GM18502 (cell line): Measurements from ENCODE around the gene CCL1.

Source experiments
- ATAC-seq: cut with Tn5 transposase; IDR thresholded peaks from one replicate; pipeline ENCODE4 v1.9.1; 2021; ENCODE audit warnings: mild to moderate bottlenecking; ENCODE audit not compliant: unreplicated experiment, poor library complexity

Gene CCL1, protein sequence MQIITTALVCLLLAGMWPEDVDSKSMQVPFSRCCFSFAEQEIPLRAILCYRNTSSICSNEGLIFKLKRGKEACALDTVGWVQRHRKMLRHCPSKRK

DNA sequence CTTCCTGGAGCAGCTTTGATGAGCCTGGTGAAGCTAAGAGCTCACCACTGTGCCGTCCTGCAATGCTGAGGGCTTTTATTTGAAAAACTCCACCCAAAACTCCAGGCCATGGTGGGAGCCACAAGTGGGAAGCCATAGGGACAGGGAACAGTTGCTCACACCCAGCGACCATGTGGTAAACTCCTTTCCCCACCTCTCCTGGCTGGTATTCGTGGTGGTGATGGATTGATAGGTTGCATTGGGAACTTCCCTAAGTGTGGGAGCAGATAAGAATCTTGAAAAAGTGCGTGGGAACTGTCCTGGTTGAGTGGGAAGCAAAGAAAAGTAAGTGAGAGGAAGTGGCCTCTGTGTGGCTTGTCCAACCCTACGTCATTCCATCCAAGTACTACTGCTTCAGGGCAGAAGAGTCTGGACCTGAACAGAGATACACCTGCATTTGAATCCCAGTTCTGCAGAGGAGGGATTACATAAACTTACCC is at the start of gene CCL1:
TSS of gene CCL1 (minus strand) at position 51 of the 479 bp plus-strand sequence. CDS start 72 bp downstream, outside the sequence.
- ATAC-seq: no peak

DNA sequence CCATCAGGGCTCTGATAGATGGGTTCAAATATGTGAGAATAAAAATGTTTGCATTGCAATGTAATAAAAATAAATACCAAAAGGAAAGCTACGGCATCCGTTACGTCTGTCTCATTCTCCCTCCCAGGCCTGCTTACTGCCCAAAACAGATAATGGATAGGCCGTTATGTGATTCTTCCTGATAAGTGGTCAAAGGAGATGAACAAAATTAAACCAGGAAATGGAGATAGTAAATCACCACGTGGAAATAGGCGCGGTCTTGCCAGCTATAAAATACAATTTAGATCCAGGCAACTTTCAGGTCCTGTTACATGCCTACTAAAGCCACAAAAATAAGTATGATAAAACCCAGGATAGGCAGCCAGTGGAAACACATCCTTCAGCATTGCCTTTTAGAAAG is 49.5 kb upstream of the CCL1 start:
- ATAC-seq: no peak

DNA sequence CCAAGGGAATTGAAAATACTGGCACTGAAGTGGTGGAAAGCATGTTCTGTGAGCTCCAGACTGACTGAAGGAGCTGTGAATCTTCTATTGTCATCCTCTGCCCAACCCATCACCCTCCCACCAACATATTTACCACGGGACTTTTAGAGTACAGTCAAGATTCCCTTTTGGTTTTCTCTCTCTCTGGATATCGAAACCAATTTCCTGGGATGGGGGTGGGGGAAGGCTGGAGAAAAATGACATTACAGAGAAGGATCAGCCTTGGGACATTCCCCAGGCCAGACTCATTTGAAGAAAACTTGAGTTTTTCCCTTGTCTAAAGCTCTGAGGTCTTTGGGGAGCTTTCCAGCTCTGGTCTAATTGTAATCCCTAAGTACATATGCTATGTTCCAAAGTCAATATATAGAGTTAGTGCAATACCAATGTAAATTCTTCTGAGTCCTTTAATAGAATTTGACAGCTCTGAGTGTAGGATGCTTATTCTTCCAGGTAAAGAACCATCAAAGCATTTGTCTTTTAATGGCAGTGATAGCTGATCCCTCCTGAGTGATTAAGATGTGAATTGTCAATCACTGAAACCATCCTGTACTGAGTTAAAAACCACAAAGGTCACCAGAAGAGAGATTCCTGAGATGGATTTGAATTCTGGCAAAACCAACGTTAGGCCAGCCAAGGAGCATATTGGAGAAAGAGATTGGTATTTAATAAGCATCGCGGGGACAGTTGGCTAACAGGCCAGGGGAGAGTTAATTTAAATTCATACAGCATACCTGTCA is 48.8 kb upstream of the CCL1 start:
- no peak for ATAC-seq

DNA sequence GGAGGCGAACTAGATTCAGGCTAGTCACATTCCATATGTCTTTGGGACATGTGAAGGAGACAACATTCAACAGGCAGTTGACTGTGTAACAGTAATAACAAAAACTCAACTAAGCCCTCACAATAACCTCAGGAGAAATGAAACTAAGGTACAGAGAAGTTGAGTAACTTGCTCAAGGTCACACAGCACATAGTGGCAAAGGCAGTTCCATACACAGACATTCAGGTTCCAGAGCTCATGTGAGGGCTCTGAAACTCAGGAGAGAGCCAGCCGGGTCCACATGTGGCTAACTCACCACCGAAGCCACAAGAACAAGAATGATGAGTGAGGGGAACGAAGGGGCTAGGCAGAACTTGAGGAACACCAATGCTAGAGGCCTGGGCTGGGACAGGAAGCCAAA is 46.3 kb upstream of the CCL1 start:
- no peak for ATAC-seq

DNA sequence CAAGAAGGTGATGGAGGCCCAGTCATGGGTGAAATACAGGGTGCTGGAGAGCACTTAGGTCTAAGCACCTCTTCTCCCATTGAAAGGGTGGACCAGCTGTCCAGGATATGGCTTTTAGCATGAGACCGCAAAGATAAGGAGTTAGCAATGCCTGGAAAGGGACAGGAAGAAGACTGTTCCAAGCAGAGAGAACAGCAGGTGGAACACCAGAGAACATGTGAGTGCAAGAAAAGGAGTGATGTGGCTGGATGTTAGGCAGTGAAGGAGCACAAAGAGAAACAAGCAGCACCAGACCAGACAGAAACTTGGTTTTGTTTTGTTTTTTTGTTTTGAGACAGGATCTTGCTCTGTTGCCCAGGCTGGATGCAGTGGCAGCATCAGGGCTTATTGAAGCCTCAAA is 45.4 kb upstream of the CCL1 start:
- no peak for ATAC-seq

DNA sequence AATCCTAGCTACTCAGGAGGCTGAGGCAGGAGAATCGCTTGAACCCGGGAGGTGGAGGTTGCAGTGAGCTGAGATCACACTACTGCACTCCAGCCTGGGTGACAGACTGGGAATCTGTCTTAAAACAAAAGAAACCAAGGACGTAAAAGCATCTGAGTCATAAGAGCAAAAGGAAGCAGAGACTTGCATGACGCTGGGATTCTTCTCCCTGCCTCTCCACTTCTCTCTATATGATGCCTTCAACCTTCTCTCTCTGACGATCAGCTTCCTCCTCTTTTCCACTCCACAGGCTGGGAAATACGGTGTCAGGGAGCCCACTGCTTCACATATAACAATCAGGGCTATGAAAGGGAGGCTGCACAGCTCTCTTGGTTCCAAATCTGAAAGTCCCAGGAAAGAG is 43.2 kb upstream of the CCL1 start:
- ATAC-seq: no peak

DNA sequence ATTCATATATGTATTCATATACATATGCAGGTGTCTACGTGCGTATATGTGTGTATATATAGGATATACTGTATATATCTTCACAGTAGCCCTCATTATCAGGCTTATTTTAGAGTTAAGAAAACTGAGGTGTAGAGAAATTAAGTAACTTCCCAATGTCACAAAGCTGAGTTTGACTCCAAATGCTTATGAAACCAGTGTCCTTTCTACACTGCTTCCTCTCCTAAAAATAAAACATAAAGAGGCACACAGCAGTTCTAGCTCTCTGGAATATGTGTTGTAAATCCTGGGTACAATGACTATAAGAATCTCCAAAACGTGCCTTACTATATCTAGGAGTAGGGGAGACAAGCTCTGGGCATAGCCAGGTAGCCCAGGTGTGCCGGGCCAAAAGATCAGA is 40.0 kb upstream of the CCL1 start:
- ATAC-seq: no peak

DNA sequence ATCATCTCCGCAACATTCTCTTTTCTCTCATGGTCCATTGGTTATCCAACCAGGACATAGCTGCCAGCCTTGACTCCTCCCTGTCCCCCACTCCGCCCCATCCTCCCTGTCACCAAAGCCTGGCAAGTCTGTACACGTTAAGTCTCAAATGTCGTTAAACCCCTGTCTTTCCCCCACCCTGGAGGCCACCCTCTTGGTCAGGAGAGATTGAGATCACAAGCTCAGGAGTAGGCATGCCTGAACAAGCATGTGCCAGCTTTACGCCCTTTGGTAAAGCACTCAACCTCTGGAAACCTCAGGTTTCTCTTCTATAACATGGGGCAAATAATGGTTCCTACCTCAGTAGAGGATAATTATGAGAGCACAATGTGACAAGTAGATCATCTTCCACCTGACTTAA is 38.1 kb upstream of the CCL1 start:
- ATAC-seq: no peak

DNA sequence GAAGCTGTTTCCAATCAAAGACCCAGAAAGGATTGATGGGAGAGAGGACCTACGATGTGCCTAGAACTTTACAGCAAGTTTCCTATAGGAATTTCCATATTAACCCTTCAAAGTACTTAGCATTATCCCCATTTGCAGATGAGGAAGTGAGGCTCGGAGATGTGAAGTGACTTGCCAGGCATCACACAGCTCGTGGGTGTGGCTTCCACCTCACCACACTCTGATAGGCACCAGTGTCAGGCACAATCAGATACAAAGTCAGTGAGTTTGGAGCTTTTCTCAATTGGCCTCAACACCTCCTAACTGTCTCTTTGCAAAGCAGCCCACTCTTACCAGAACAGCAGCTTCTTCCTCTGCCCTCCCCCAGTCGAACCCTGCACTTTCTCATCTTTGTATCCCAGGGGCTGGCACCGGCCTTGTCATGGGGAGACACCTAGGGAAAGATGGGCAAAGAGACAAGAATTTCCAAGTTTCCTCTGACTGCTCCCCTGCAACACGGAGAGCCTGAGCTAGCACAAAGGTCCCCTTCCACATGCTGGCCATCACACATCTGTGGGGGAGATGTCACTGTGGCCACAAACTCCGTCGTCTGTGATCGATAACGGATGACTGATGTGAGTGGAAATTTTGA is 37.4 kb upstream of the CCL1 start:
- no peak for ATAC-seq

DNA sequence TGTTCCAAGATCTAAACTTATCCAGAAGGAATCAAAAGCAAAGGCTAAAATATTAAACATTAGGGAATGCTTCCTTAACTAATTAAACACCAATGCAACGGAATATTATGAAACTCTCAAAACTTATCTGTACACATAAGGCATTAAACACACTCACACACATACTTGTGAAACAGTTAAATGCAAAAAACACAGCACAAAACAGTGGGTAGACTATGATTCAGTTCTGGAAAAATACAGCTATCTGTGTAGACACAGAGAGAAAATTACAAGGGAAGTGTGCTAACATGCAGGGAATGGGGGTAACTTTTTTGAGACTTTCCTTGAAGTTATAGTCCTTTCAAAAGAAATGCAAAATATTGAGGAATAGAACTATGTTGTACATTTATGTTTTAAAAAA is 36.7 kb upstream of the CCL1 start:
- ATAC-seq: no peak

DNA sequence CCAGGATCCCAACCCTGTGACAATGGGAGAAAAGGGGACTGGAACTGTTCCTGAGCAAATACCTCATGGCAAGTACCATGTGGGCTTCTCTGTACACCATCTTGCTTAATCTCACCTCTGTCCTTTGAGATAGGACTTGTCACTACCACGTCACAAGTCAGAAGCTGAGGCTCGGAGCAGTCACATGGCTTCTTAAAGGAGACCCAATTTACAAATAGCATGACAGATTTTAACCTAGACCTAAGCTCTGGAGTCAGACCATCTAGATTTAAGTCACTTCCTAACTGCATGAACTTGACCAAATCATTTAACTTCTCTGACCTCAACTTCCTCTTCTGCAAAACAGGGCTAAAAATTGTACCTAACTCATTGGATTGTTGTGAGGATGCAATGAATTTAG is 36.0 kb upstream of the CCL1 start:
- no peak for ATAC-seq

DNA sequence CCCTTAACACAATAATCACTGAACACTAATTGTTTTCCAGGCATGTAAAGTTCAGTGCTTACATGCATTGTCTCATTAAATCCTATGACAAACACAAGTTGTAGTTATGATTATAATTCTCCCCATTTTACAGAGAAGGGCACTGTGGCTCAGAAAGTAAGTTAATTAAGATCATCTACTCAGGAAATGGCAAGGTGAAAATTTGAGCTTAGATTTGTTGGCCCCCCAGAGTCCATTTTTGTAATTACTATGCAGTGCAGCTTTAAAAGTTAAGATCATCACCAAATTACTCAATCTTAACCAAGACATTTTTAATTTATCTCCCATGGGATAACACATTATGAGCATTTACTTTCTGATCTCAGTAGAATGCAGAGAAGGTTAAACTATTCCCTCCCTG is 34.2 kb upstream of the CCL1 start:
- ATAC-seq: no peak

DNA sequence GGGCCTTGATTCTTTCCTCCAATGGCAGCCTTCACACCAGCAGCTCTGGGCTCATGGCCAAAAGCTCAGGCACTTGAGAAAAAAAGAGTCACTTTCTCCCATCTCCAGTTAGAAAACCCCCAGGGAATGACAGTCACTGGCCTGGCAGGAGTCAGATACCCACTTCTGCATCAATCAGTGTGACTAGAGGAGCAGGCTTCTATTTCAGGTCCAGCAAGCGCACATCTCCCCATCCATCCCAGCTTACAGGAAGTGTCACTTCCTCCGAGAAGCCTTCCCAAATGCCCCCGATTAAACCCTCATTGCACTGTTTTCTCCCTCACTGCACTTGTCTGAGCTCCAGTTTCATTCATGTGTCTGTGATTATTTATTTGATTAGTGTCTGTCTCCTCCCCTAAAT is 30.4 kb upstream of the CCL1 start:
- ATAC-seq: no peak

DNA sequence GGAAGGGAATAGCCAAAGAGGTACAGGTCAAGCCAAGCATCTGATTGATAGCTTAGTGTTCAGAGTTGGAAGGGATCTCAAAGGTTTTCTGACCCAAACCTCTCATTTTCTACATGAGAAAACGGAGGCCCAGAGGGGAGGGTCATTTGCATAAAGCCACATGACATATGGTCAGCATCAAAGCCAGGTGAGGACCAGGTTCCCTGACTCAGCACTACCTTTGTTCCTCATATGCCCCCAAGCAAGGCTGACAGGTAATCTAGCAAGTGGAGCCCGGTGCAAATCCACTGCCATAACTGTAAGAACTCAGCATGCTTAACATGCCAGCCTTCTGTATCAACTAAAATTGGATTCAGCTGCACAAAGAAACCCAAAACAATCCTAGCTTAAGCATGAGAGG is 28.2 kb upstream of the CCL1 start:
- ATAC-seq: no peak

DNA sequence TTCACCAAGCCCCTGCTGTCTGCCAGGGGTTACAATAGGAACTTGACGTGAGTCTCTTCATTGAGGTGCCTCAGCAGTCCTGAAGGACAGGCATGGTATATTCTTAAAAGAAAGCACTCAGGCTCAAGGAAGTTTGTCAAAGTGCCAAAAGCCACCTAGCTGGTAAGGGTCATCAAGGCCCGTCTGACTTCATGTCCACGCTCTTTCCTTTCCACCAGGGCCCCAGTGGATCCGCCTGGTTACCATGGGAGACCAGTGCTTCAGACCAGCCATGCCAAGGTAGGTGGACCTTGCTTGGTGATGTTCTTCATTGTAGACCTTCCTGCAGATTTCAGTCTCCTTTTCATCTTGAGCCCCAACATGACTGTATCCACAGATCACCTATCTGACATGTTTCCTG is 27.6 kb upstream of the CCL1 start:
- ATAC-seq: no peak

DNA sequence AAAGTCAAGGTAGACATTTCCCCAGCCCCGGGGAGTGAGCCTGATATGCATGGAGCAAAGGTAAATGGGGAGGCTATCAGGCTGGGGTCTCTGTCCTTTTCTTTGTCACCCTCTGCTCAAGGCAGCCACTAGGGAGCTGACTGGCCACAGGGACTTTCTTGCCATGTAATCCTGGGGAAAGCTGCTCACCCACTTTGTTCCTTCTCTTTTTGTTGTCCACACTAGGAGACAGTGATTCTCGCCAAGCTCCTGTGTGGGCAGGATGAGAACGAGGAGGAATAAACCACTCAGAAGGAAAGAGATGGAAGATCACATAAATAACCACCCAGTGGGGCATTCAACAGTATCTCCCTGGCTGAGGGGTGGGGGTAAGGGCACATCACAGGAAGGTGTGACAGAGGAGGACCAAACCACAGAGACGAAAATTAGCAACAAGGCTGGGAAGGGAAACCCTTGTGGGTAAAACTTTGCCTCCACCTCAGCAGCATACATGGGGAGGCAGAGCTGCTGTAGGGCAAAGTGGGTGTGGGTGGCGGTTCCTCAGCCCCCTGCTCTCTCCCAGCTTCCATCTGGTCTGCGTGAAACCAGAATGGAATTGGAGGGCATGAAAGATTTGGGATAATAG is 26.2 kb upstream of the CCL1 start:
- no peak for ATAC-seq

DNA sequence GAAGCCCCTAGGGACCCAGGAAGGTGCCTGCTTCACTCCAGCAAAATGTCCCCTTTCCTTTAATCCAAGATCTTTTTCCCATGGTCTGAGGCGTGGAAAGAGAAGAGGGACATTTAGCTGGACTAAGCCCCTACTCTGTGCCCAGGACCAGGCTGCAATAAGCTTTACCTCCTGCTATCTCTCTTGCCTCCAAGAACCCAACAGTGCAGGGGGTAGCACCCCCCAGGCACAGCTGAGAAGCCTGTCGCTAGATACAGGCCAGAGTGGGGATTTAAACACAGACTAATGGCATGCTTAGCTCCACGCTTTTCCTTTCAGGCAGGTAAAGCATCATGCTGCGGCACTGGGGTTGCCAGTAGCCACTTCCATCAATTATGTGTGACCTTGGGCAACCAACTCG is 24.5 kb upstream of the CCL1 start:
- ATAC-seq: no peak

DNA sequence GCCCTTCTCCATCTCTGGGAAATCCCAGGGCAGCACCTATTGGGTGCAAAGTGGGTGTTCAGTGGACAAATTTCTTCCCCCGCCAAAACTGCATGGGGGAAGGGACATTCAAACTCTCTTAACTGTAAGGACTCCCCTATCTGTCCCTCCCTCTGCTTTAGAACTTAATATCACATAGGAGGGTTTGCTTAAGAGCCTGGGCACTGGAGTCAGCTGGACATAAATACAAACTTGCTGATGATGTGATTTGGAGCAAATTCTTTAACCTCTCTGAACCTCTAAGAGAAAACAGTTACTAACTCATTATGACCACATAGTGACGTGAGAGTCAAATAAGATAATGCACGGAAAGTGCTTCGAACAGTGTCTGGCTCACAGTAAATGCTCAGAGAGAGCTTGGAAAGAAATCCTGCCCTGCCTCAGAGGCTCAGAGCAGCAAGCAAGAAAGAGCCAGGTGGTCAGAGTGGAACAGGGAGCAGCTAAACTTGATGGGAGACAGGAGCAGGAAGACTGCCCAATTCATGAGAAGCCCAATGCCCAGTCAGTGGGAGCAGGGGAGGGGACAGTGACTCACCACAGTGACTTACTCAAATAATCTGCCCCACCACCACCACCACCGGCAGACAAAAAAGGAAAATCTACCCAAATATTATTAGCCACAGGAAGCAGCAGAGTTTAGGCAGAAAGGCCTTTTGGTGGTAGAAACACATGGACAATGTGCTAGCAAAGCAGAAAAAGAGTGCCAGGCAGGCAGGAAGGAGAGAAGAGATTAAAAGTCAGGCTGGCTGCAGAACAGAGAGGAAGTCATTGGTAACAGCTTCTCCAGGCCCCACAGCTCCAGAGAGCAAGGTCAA is 23.9 kb upstream of the CCL1 start:
- no peak for ATAC-seq

DNA sequence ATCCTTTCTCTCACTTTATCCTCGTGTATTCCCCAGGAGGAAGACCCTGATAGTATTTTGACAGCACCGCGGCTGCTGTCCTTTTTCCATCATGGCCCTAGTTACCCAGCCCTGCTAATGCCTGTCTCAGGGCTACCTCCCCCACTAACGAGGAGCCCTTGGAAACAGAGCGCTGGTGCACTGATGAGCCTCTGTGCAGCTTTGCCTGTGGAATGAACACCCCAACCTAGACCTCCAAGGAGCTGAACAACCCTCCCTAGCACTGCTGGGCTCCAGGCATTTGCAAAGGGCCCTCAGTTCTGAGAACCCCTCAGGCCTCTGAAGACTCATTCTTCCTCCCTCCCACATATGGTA is 23.3 kb upstream of the CCL1 start:
- no peak for ATAC-seq

DNA sequence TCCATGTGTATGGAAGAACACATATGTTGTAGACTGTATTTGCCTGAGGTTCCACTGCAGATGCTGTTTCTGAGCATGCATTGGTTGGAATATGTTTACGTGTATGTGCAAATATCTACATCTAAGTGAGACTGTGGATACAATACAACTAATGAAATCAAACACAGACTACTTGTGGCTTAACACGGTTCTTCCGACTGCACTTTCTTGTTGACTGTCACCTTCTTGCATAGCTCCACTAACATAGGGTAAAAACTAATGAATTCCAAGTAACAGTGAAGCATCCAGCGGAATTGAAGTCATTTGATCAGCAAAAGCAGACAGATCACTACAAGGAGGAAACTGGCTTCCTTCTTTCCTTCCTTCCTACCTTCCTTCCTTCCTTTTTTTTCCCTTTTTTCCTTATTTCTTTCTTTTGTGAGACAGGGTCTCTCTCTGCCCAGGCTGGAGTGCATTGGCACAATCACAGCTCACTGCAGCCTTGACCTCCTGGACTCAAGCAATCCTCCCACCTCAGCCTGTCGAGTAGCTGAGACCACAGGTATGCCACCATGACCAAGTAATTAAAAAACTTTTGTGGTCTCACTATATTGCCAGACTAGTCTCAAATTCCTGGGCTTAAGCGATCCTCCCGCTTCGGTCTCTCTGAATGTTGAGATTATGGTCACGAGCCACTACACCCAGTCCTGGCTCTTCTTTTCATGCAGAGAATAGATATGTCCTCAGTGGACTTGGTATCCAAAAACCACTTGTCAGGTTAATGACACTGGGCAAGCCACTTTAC is 22.0 kb upstream of the CCL1 start:
- no peak for ATAC-seq
